B cell (primary cell): ENCODE results near the gene ERLIN1. TPM values are rescaled to one million over a fixed set of nuclear protein-coding genes. Genes with fewer than 3 reads are reported as not detected.

ENCODE experiments used
- ATAC-seq: fragments of 200-7000 bp; cut with Tn5 transposase; one replicate; pipeline ENCODE4 v1.10.0; 2021; ENCODE audit warnings: low read depth, mild to moderate bottlenecking, moderate number of reproducible peaks, moderate library complexity
- CTCF ChIA-PET: fragments of 350-600 bp; sonication (Branson Sonifier 250); formaldehyde crosslinking; loops from one replicate; lab custom pipeline; 2021; ENCODE audit warnings: antibody characterized with exemption, inconsistent platforms; lab: Charles Lee
- POLR2A ChIA-PET: fragments of 350-600 bp; sonication (Branson Sonifier 250); formaldehyde crosslinking; loops from one replicate; lab custom pipeline; 2021; ENCODE audit warnings: antibody characterized with exemption; lab: Charles Lee
- DNase-seq: peaks from one replicate; pipeline ENCODE4 v3.0.0; 2013
- H2AFZ ChIP-seq: 2 replicates; pipeline ENCODE4 v1.6.1; 2012; ENCODE audit warnings: mild to moderate bottlenecking, low read depth, low read length; ENCODE audit not compliant: insufficient read depth, poor library complexity, severe bottlenecking
- H3K27ac ChIP-seq, 2 donors: 1 replicate in 1 of 2; 2 replicates in 1 of 2; pipeline ENCODE4 v1.5.1; 2012 to 2013; ENCODE audit warnings: low read length in 2 of 2, mild to moderate bottlenecking in 2 of 2, moderate library complexity in 1 of 2
- H3K27me3 ChIP-seq, 4 experiments: fragments of 200-600 bp in 1 of 4; sonication (generic) in 1 of 4; replicated peaks in 1 of 4; 1 replicate in 2 of 4; 2 replicates in 2 of 4; pipeline versions ENCODE4 v1.6.1 to v1.7.0; 2013 to 2016; ENCODE audit warnings: low read length in 3 of 4, mild to moderate bottlenecking in 2 of 4, mixed read lengths in 1 of 4, moderate library complexity in 1 of 4; ENCODE audit not compliant: insufficient read depth in 4 of 4, control insufficient read depth in 3 of 4; ENCODE audit errors: control extremely low read depth in 1 of 4
- H3K36me3 ChIP-seq, 2 experiments: replicated peaks in 1 of 2; 1 replicate in 1 of 2; 2 replicates in 1 of 2; pipeline versions ENCODE4 v1.6.1 to v1.7.1; 2013; ENCODE audit warnings: low read length in 1 of 2; ENCODE audit not compliant: insufficient read depth in 2 of 2, control insufficient read depth in 1 of 2; ENCODE audit errors: control extremely low read depth in 1 of 2, extremely low read depth in 1 of 2
- H3K4me1 ChIP-seq, 2 donors: fragments of 200-600 bp in 1 of 2; sonication (generic) in 1 of 2; 1 replicate in 1 of 2; 2 replicates in 1 of 2; pipeline versions ENCODE4 v1.5.1 to v1.6.1; 2013 to 2017; ENCODE audit warnings: low read length in 2 of 2; ENCODE audit not compliant: control insufficient read depth in 2 of 2, insufficient read depth in 2 of 2
- H3K4me2 ChIP-seq: replicated peaks from 2 replicates; pipeline ENCODE3; 2012; ENCODE audit warnings: mild to moderate bottlenecking, low read depth, low read length; ENCODE audit not compliant: poor library complexity, severe bottlenecking
- H3K4me3 ChIP-seq, 5 experiments: fragments of 200-600 bp in 1 of 5; sonication (generic) in 1 of 5; 1 replicate in 3 of 5; 2 replicates in 2 of 5; pipeline versions ENCODE4 v1.5.1 to v1.7.0; 2011 to 2016; ENCODE audit warnings: low read length in 4 of 5, mild to moderate bottlenecking in 4 of 5, low read depth in 2 of 5, control low read depth in 1 of 5, moderate library complexity in 1 of 5; ENCODE audit not compliant: insufficient read depth in 1 of 5; ENCODE audit errors: control extremely low read depth in 1 of 5, extremely low read depth in 1 of 5
- H3K79me2 ChIP-seq: fragments of 200-600 bp; sonication (generic); one replicate; pipeline ENCODE4 v1.6.0; 2016; ENCODE audit warnings: low read length; ENCODE audit not compliant: control insufficient read depth, insufficient read depth
- H3K9ac ChIP-seq: fragments of 200-600 bp; sonication (generic); 2 replicates; pipeline ENCODE4 v1.6.1; 2017; ENCODE audit warnings: mild to moderate bottlenecking, low read length, moderate library complexity
- H3K9me3 ChIP-seq, 3 donors: one replicate each; pipeline versions ENCODE4 v1.6.1 to v1.7.1; 2013; ENCODE audit warnings: low read length in 2 of 3; ENCODE audit not compliant: control insufficient read depth in 2 of 3, insufficient read depth in 1 of 3; ENCODE audit errors: control extremely low read depth in 1 of 3
- H4K20me1 ChIP-seq: 2 replicates; pipeline ENCODE4 v1.6.0; 2012; ENCODE audit warnings: mild to moderate bottlenecking, low read length; ENCODE audit not compliant: insufficient read depth, control insufficient read depth, poor library complexity, severe bottlenecking
- H3K27ac Mint-ChIP-seq: one replicate; pipeline ENCODE4 v1.8.0; 2021; ENCODE audit warnings: mixed read lengths
- H3K27me3 Mint-ChIP-seq: one replicate; pipeline ENCODE4 v1.8.0; 2021; ENCODE audit warnings: mixed read lengths
- H3K4me1 Mint-ChIP-seq: one replicate; pipeline ENCODE4 v1.8.0; 2021; ENCODE audit warnings: mixed read lengths
- H3K4me3 Mint-ChIP-seq: one replicate; pipeline ENCODE4 v1.8.0; 2021; ENCODE audit warnings: mixed read lengths
- H3K9me3 Mint-ChIP-seq: one replicate; pipeline ENCODE4 v1.8.0; 2022; ENCODE audit warnings: mixed read lengths; ENCODE audit not compliant: insufficient read depth
- EZH2 ChIP-seq: IDR thresholded peaks from 2 replicates; pipeline ENCODE4 v1.6.1; 2012; ENCODE audit warnings: borderline replicate concordance, low read depth, mild to moderate bottlenecking, moderate library complexity, low read length; ENCODE audit not compliant: insufficient read depth, poor library complexity, severe bottlenecking
- WGBS: methylation state at CpG from one replicate; pipeline ENCODE4 v1.1.5; 2013; ENCODE audit warnings: missing lambda C conversion rate; ENCODE audit not compliant: insufficient coverage; 5-methylcytosine and 5-hydroxymethylcytosine counted together
- intact Hi-C: fragments of 100-400 bp; cut with micrococcal nuclease; formaldehyde crosslinking; loops from one replicate; pipeline ENCODE4 v1.10.0; 2022
- polyA minus RNA-seq: library from RNA; depleted of rRNA, polyadenylated mRNA; stranded (reverse); fragments of >200 nt; gene quantifications from 2 replicates; pipeline ENCODE4 v1.2.3, GENCODE V29; 2012
- polyA plus RNA-seq: library from polyadenylated mRNA; depleted of rRNA; stranded (reverse); fragments of >200 nt; gene quantifications from 2 replicates; pipeline ENCODE4 v1.2.3, GENCODE V29; 2012
- total RNA-seq, 2 donors: library from RNA; stranded (reverse); fragments of 120-200 nt in 1 of 2; gene quantifications; 1 replicate in 1 of 2; 2 replicates in 1 of 2; pipeline versions ENCODE4 v1.2.3 to v1.2.4, GENCODE V29; 2013 to 2022
- TF ChIP-seq, protein P1 (sequence below): fragments of 200-600 bp; IDR thresholded peaks from one replicate; pipeline ENCODE4 v1.8.0; 2022; ENCODE audit warnings: antibody characterized with exemption, mild to moderate bottlenecking

ERLIN1 gene
- total RNA-seq (9.0 and 9.7 TPM in 2 replicates), polyA plus RNA-seq (2.8 and 4.3 TPM in 2 replicates), polyA minus RNA-seq (2.3 and 3.3 TPM in 2 replicates)
- 7.8 TPM for total RNA-seq (2013)

DNA sequence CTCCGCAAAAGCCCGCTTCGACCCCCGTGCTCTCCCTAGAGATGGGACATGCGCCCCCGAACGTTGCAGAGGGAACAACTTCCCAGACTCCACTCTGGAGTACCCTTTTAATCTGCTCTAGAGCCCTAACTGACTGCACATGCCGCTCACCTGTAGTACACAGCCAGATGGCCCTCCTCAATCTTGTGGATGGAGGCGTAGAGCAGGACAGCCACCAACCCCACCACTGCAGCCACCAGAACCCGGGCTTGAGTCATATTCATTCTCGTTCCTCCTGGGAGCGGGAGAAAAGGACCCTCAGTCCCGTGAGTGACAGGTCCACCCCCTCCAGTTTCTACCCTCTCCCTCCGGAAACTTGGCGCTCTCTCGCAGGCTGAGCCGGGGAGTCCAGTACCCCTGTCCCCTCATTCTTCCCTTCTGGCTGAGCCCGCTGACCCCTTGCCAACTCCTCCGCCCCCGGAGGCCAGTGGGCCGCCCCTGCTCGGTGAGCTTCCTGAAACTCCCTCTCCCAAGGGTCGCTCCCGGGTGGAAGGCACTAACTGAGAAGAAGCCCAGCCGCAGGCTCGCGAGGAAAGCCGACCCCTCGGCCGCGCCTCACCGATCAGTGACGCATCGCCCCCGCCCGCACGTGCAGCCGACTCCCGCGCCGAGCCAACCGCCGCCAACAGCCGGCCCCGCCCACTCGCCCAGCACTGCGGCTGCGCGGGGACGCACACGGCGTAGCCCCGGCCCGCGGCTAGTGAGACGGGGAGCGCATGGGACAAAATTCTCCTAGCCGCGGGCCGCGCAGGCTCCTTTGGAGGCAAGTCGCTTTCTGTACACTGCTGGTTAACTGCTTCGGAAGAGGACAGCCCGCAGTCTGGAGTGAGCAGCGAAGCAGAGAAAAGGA lies at the start of gene ERLIN1:
TSS of gene ERLIN1 (minus strand) at position 666 of the 889 bp plus-strand sequence. CDS start at position 263, 403 bp downstream.
- H3K36me3 ChIP-seq, result peaks cover 0 to 5% of the 10 kb centered on the region in 2 experiments
- peak within 1 kb of the TSS; percentile 83 for H3K4me2 ChIP-seq
- no peaks in the 10 kb centered on the region for H3K27me3 ChIP-seq
- intact Hi-C loops, result loop anchor here (1.0 to 10.0 kb wide), 7 partner anchors 44 to 571 kb away; partner anchors contain the start of genes BLOC1S2, CHUK, HIF1AN and SCD
- ChIA-PET CTCF (no interaction called here), POLR2A (interaction anchor here (1.2 kb wide), 1 partner anchor 44 kb away, joined by 5 read pairs; no protein-coding TSS in a partner anchor)
- ATAC-seq (peak; percentile 94), DNase-seq (peak; percentile 93)
- peak within 1 kb of the TSS; percentile 96 for H2AFZ ChIP-seq
- no peak for TF ChIP-seq EZH2
- TF ChIP-seq, protein P1, sequence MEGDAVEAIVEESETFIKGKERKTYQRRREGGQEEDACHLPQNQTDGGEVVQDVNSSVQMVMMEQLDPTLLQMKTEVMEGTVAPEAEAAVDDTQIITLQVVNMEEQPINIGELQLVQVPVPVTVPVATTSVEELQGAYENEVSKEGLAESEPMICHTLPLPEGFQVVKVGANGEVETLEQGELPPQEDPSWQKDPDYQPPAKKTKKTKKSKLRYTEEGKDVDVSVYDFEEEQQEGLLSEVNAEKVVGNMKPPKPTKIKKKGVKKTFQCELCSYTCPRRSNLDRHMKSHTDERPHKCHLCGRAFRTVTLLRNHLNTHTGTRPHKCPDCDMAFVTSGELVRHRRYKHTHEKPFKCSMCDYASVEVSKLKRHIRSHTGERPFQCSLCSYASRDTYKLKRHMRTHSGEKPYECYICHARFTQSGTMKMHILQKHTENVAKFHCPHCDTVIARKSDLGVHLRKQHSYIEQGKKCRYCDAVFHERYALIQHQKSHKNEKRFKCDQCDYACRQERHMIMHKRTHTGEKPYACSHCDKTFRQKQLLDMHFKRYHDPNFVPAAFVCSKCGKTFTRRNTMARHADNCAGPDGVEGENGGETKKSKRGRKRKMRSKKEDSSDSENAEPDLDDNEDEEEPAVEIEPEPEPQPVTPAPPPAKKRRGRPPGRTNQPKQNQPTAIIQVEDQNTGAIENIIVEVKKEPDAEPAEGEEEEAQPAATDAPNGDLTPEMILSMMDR, result no peak
- H3K9ac ChIP-seq, result peak within 1 kb of the TSS; percentile 98
- peak within 1 kb of the TSS; percentile 95 to 99 (median 97) for H3K4me3 ChIP-seq
- H3K4me1 ChIP-seq, result peaks cover 19 to 21% of the 10 kb centered on the region in 2 donors
- no peaks in the 10 kb centered on the region for H4K20me1 ChIP-seq
- H3K4me1 Mint-ChIP-seq, result peaks cover 46% of the 10 kb centered on the region
- under 1% methylated on average over 65 of the region's 65 CpGs for WGBS
- peak within 1 kb of the TSS; percentile 96 for H3K27ac Mint-ChIP-seq
- H3K4me3 Mint-ChIP-seq, result peak within 1 kb of the TSS; percentile 99
- H3K79me2 ChIP-seq, result peaks cover 36% of the 10 kb centered on the region
- peak within 1 kb of the TSS; percentile 83 for H3K27ac ChIP-seq
- H3K9me3 Mint-ChIP-seq, result no peaks in the 10 kb centered on the region
- no peaks in the 10 kb centered on the region for H3K27me3 Mint-ChIP-seq
- H3K9me3 ChIP-seq, result no peaks in the 10 kb centered on the region

DNA sequence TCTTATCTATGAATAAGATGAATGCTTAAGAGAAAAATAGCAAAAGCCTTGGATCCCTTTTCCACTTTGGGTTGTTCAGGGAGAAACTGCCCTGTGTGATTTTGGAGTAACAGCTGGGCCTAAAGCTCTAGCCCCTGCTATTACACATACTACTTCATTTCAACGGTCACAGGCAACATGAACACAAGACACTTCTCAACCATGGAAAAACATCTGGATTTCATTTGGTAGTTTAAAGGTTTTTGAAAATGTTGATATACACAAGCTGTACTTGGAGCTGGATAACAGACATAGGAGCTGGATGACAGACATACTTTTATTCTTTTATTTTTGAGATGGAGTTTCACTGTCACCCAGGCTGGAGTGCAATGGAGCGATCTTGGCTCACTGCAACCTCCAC lies 46.3 kb upstream of the ERLIN1 start:
- Histone ChIP-seq H3K4me1 (peaks cover 9 to 26% of the 10 kb centered on the region in 2 donors), H3K4me2 (no peak overlapping the region), H3K36me3 (peaks cover 6 to 43% of the 10 kb centered on the region in 2 experiments), H3K27me3 (no peaks in the 10 kb centered on the region), H3K79me2 (peaks cover 24% of the 10 kb centered on the region), H4K20me1 (no peaks in the 10 kb centered on the region), H2AFZ (no peak overlapping the region), H3K9me3 (peaks cover 0 to 5% (median 0%) of the 10 kb centered on the region in 3 donors), H3K4me3 (no peak overlapping the region), H3K9ac (no peak overlapping the region), H3K27ac (no peak overlapping the region)
- WGBS, result 100% methylated on average over 1 of the region's 2 CpGs
- Mint-ChIP-seq H3K27me3 (no peaks in the 10 kb centered on the region), H3K27ac (no peak overlapping the region), H3K4me3 (no peak overlapping the region), H3K4me1 (peaks cover 26% of the 10 kb centered on the region), H3K9me3 (peaks cover 4% of the 10 kb centered on the region)
- TF ChIP-seq, protein P1, result no peak
- no peak for TF ChIP-seq EZH2
- CTCF ChIA-PET, result interaction anchor here (0.5 to 1.1 kb wide), 2 partner anchors 15 to 376 kb away, joined by 3 to 4 read pairs; no protein-coding TSS in a partner anchor
- POLR2A ChIA-PET, result interaction anchor here (0.6 kb wide), 1 partner anchor 8 kb away, joined by 11 read pairs; no protein-coding TSS in a partner anchor
- DNase-seq, result no peak
- intact Hi-C loops, result no loop called here
- no peak for ATAC-seq
